HEK293T (cell line): Measurements from ENCODE around the gene CCNI.
A peak's percentile ranks its signal among the peaks of the same experiment; 100 is the strongest.

Experiments
- BHLHE40 ChIP-seq: fragments of 450-650 bp; IDR thresholded peaks from 2 replicates; pipeline ENCODE4 v1.6.1; 2016; ENCODE audit warnings: mild to moderate bottlenecking, moderate library complexity, borderline replicate concordance
- ELF4 ChIP-seq: fragments of 450-650 bp; IDR thresholded peaks from 2 replicates; pipeline ENCODE4 v1.6.1; 2017; ENCODE audit warnings: antibody characterized with exemption
- FOXA1 ChIP-seq: fragments of 450-650 bp; IDR thresholded peaks from 2 replicates; pipeline ENCODE4 v1.6.1; 2016; ENCODE audit warnings: mild to moderate bottlenecking
- FOXK2 ChIP-seq: fragments of 450-650 bp; IDR thresholded peaks from 2 replicates; pipeline ENCODE4 v1.6.1; 2016; ENCODE audit warnings: mild to moderate bottlenecking
- FOXM1 ChIP-seq: fragments of 450-650 bp; IDR thresholded peaks from 2 replicates; pipeline ENCODE4 v1.6.1; 2017; ENCODE audit warnings: mild to moderate bottlenecking, borderline replicate concordance
- HDGF ChIP-seq: fragments of 450-650 bp; IDR thresholded peaks from 2 replicates; pipeline ENCODE4 v1.6.1; 2017; ENCODE audit warnings: antibody characterized with exemption, borderline replicate concordance
- L3MBTL2 ChIP-seq: fragments of 450-650 bp; conservative IDR thresholded peaks from 2 replicates; pipeline ENCODE4 v1.6.1; 2016; ENCODE audit warnings: mild to moderate bottlenecking
- LEF1 ChIP-seq: fragments of 450-650 bp; IDR thresholded peaks from 2 replicates; pipeline ENCODE4 v1.6.1; 2017; ENCODE audit warnings: mild to moderate bottlenecking, borderline replicate concordance
- NFRKB ChIP-seq: fragments of 450-650 bp; IDR thresholded peaks from 2 replicates; pipeline ENCODE4 v1.6.1; 2016; ENCODE audit warnings: mild to moderate bottlenecking, moderate library complexity
- SP1 ChIP-seq: fragments of 450-650 bp; IDR thresholded peaks from 2 replicates; pipeline ENCODE4 v1.6.1; 2017
- SUZ12 ChIP-seq: fragments of 450-650 bp; IDR thresholded peaks from 2 replicates; pipeline ENCODE4 v1.6.1; 2016; ENCODE audit warnings: mild to moderate bottlenecking
- TARDBP ChIP-seq: fragments of 450-650 bp; IDR thresholded peaks from 2 replicates; pipeline ENCODE4 v1.6.1; 2016
- ZNF384 ChIP-seq: fragments of 450-650 bp; IDR thresholded peaks from 2 replicates; pipeline ENCODE4 v1.6.1; 2016
- TF ChIP-seq, protein P1 (sequence below): fragments of 450-650 bp; IDR thresholded peaks from 2 replicates; pipeline ENCODE4 v1.6.1; 2016

DNA sequence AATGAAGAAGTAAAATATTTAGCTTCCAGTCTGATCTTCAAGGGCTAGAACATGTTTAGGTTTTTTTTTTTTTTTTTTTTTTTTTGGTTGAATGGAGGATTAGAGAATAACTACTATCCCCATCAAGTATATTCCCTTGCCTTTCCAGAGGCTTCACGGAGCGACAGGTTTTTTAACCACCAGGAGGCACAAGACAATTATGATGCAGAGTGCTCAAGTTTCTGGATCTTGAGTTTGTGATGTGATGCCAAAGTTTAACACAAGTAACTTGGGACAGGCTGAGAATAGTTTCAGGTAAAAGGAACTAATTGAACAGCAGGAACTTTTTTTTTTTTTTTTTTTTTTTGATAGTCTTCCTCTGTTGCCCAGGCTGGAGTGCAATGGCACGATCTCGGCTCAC lies 30.3 kb downstream of the CCNI start:
- no peak for TF ChIP-seq NFRKB
- no peak for TF ChIP-seq SP1
- TF ChIP-seq L3MBTL2, result no peak
- TF ChIP-seq ZNF384, result 0 out of 2 replicates have a peak, but pooled peaks have one; percentile 36
- TF ChIP-seq BHLHE40, result no peak
- no peak for TF ChIP-seq ELF4
- no peak for TF ChIP-seq FOXA1
- no peak for TF ChIP-seq FOXK2
- no peak for TF ChIP-seq FOXM1
- no peak for TF ChIP-seq HDGF
- TF ChIP-seq TARDBP, result no peak
- TF ChIP-seq LEF1, result no peak
- TF ChIP-seq SUZ12, result no peak
- TF ChIP-seq, protein P1, sequence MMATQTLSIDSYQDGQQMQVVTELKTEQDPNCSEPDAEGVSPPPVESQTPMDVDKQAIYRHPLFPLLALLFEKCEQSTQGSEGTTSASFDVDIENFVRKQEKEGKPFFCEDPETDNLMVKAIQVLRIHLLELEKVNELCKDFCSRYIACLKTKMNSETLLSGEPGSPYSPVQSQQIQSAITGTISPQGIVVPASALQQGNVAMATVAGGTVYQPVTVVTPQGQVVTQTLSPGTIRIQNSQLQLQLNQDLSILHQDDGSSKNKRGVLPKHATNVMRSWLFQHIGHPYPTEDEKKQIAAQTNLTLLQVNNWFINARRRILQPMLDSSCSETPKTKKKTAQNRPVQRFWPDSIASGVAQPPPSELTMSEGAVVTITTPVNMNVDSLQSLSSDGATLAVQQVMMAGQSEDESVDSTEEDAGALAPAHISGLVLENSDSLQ, result no peak
